WTC11 (cell line): ENCODE data around the gene ETV5. TPM values are rescaled to one million over a fixed set of nuclear protein-coding genes. Genes with fewer than 3 reads are reported as not detected.
A peak's percentile ranks its signal among the peaks of the same experiment; 100 is the strongest.

Experiments used
- ATAC-seq: fragments of 200-7000 bp; cut with Tn5 transposase; 2 replicates; pipeline ENCODE4 v1.10.0; 2021; ENCODE audit warnings: mild to moderate bottlenecking, moderate library complexity
- CTCF ChIA-PET: fragments of 300-600 bp; sonication (Branson Sonifier 250); formaldehyde crosslinking; loops from one replicate; lab custom pipeline; 2021; ENCODE audit warnings: antibody characterized with exemption; lab: Charles Lee
- POLR2A ChIA-PET: fragments of 350-600 bp; sonication (Branson Sonifier 250); formaldehyde crosslinking; loops from one replicate; lab custom pipeline; 2021; ENCODE audit warnings: antibody characterized with exemption; lab: Charles Lee
- DNase-seq: peaks from one replicate; pipeline ENCODE4 v3.0.0; 2021; ENCODE audit warnings: low spot score
- H3K27ac Mint-ChIP-seq: 2 replicates; pipeline ENCODE4 v1.8.0; 2021; ENCODE audit warnings: mixed read lengths
- H3K27me3 Mint-ChIP-seq: 2 replicates; pipeline ENCODE4 v1.8.0; 2021; ENCODE audit warnings: low read depth, mild to moderate bottlenecking, moderate library complexity, mixed read lengths
- H3K36me3 Mint-ChIP-seq: 2 replicates; pipeline ENCODE4 v1.8.0; 2021; ENCODE audit warnings: mixed read lengths
- H3K4me1 Mint-ChIP-seq: 2 replicates; pipeline ENCODE4 v1.8.0; 2022; ENCODE audit warnings: mixed read lengths
- H3K4me3 Mint-ChIP-seq: 2 replicates; pipeline ENCODE4 v1.8.0; 2021; ENCODE audit warnings: mild to moderate bottlenecking, moderate library complexity, mixed read lengths
- H3K9me3 Mint-ChIP-seq: 2 replicates; pipeline ENCODE4 v1.8.0; 2021; ENCODE audit warnings: mixed read lengths
- ARID4B ChIP-seq: sonication (generic); formaldehyde crosslinking; IDR thresholded peaks from 2 replicates; pipeline ENCODE4 v1.8.0; 2023; ENCODE audit warnings: missing genetic modification reagents, mild to moderate bottlenecking, borderline replicate concordance
- ATF6 ChIP-seq: sonication (generic); formaldehyde crosslinking; IDR thresholded peaks from 2 replicates; pipeline ENCODE4 v1.8.1; 2023; ENCODE audit warnings: mild to moderate bottlenecking, missing genetic modification reagents
- E2F5 ChIP-seq: sonication (generic); formaldehyde crosslinking; IDR thresholded peaks from 2 replicates; pipeline ENCODE4 v1.8.1; 2022; ENCODE audit warnings: mild to moderate bottlenecking, moderate library complexity, missing genetic modification reagents
- ERG ChIP-seq: fragments of 250-450 bp; sonication (Bioruptor Pico); IDR thresholded peaks from 2 replicates; pipeline ENCODE4 v1.8.0; 2021; ENCODE audit warnings: mild to moderate bottlenecking
- FOXP1 ChIP-seq: sonication (generic); formaldehyde crosslinking; IDR thresholded peaks from 2 replicates; pipeline ENCODE4 v1.8.0; 2022; ENCODE audit warnings: missing genetic modification reagents, mild to moderate bottlenecking, moderate library complexity, borderline replicate concordance
- IRF1 ChIP-seq: sonication (generic); formaldehyde crosslinking; IDR thresholded peaks from 2 replicates; pipeline ENCODE4 v1.8.0; 2023; ENCODE audit warnings: missing genetic modification reagents
- MLX ChIP-seq: sonication (generic); formaldehyde crosslinking; IDR thresholded peaks from 2 replicates; pipeline ENCODE4 v1.8.1; 2023; ENCODE audit warnings: mild to moderate bottlenecking, missing genetic modification reagents, moderate library complexity
- NR3C1 ChIP-seq: sonication (generic); formaldehyde crosslinking; conservative IDR thresholded peaks from 2 replicates; pipeline ENCODE4 v1.8.1; 2023; ENCODE audit warnings: low read depth, mild to moderate bottlenecking, missing genetic modification reagents
- RELA ChIP-seq: sonication (generic); formaldehyde crosslinking; IDR thresholded peaks from 2 replicates; pipeline ENCODE4 v1.8.1; 2022; ENCODE audit warnings: missing genetic modification reagents, mild to moderate bottlenecking, borderline replicate concordance
- SOX15 ChIP-seq: fragments of 250-450 bp; sonication (Bioruptor Pico); IDR thresholded peaks from 2 replicates; pipeline ENCODE4 v1.9.0; 2021; ENCODE audit warnings: mild to moderate bottlenecking
- ZNF423 ChIP-seq: fragments of 250-450 bp; sonication (Bioruptor Pico); IDR thresholded peaks from 2 replicates; pipeline ENCODE4 v2.1.2; 2022; ENCODE audit warnings: mild to moderate bottlenecking, moderate library complexity
- total RNA-seq: library from RNA; stranded (reverse); gene quantifications from 3 replicates; pipeline ENCODE4 v1.2.3, GENCODE V29; 2021

The ETV5 gene
- total RNA-seq, 1 experiment from 2014 or later, result 71.3 TPM

GRCh38 chr3:186110975-186111974, 2.4 kb upstream of the ETV5 start (continued):
- no peak for TF ChIP-seq ARID4B
- no peak for TF ChIP-seq FOXP1
- no peak for TF ChIP-seq NR3C1 (CRISPR knock-in tag)
- TF ChIP-seq MLX (CRISPR knock-in tag), result no peak
- TF ChIP-seq E2F5 (CRISPR knock-in tag), result no peak
- no peak for TF ChIP-seq IRF1
- TF ChIP-seq ATF6 (CRISPR knock-in tag), result no peak
- TF ChIP-seq RELA (CRISPR knock-in tag), result no peak
- TF ChIP-seq ERG (CRISPR knock-in tag), result no peak
- TF ChIP-seq SOX15, result no peak

- H3K27me3 Mint-ChIP-seq, result peaks cover 71% of the 10 kb centered on the region
Observed at GRCh38 chr3:186109897-186110803, 1.3 kb upstream of the ETV5 start.

More at GRCh38 chr3:186109897-186110803, 1.3 kb upstream of the ETV5 start:
- ATAC-seq, result no peak
- POLR2A ChIA-PET, result interaction anchor here (2.5 to 2.9 kb wide), 2 partner anchors 12 kb away, joined by 12 to 21 read pairs; no protein-coding TSS in a partner anchor
- peak overlapping the region; percentile 97 for H3K4me3 Mint-ChIP-seq
- peaks cover 5% of the 10 kb centered on the region for H3K36me3 Mint-ChIP-seq
- H3K27ac Mint-ChIP-seq, result no peak overlapping the region; the same call in 1 of the 2 replicates
- TF ChIP-seq ATF6 (CRISPR knock-in tag) (no peak), ZNF423 (peak; percentile 90)
- TF ChIP-seq, all 79 proteins: peak for 1
- H3K9me3 Mint-ChIP-seq, result no peaks in the 10 kb centered on the region
- peaks cover 29% of the 10 kb centered on the region for H3K4me1 Mint-ChIP-seq
- peak; percentile 50 for DNase-seq
- CTCF ChIA-PET, result interaction anchor here (0.6 to 2.6 kb wide), 3 partner anchors 12 to 131 kb away, joined by 3 to 10 read pairs (median 7); no protein-coding TSS in a partner anchor
